Osteoblast (primary cell): ENCODE results near the gene TRMU. TPM values are rescaled to one million over a fixed set of nuclear protein-coding genes. Genes with fewer than 3 reads are reported as not detected.

Experiments used
- DNase-seq: peaks from one replicate; pipeline ENCODE4 v3.0.0; 2011; ENCODE audit warnings: low spot score, mixed read lengths; ENCODE audit not compliant: insufficient read length; ENCODE audit errors: missing footprints
- H2AFZ ChIP-seq: 2 replicates; pipeline ENCODE4 v1.6.0; 2011; ENCODE audit warnings: mild to moderate bottlenecking, low read length
- H3K27ac ChIP-seq: 2 replicates; pipeline ENCODE4 v1.5.1; 2011; ENCODE audit warnings: mild to moderate bottlenecking, low read depth, low read length, moderate library complexity
- H3K27me3 ChIP-seq: 2 replicates; pipeline ENCODE4 v1.6.0; 2012; ENCODE audit warnings: mild to moderate bottlenecking, control low read depth, inconsistent platforms, low read length, moderate library complexity; ENCODE audit not compliant: insufficient read depth
- H3K36me3 ChIP-seq: 2 replicates; pipeline ENCODE4 v1.5.1; 2011; ENCODE audit warnings: mild to moderate bottlenecking, low read length, control low read depth, moderate library complexity; ENCODE audit not compliant: insufficient read depth
- H3K4me1 ChIP-seq: 2 replicates; pipeline ENCODE4 v1.5.1; 2011; ENCODE audit warnings: mild to moderate bottlenecking, low read length, control low read depth, moderate library complexity; ENCODE audit not compliant: insufficient read depth
- H3K4me2 ChIP-seq: 2 replicates; pipeline ENCODE4 v1.6.0; 2011; ENCODE audit warnings: mild to moderate bottlenecking, low read length; ENCODE audit not compliant: insufficient read depth
- H3K4me3 ChIP-seq: fragments of 200-600 bp; sonication (generic); 3 replicates; pipeline ENCODE4 v1.5.1; 2012; ENCODE audit warnings: mild to moderate bottlenecking, low read length, inconsistent platforms; ENCODE audit not compliant: insufficient read depth
- H3K79me2 ChIP-seq: 2 replicates; pipeline ENCODE4 v1.6.0; 2012; ENCODE audit warnings: mild to moderate bottlenecking, low read length, control low read depth, inconsistent platforms; ENCODE audit not compliant: insufficient read depth
- H3K9me3 ChIP-seq: 2 replicates; pipeline ENCODE4 v1.5.1; 2011; ENCODE audit warnings: low read depth, low read length, control low read depth
- H4K20me1 ChIP-seq: 2 replicates; pipeline ENCODE4 v1.6.0; 2012; ENCODE audit warnings: mild to moderate bottlenecking, low read length, control low read depth; ENCODE audit not compliant: insufficient read depth
- total RNA-seq: library from RNA; depleted of rRNA; stranded (reverse); fragments of >200 nt; gene quantifications from 2 replicates; pipeline ENCODE4 v1.2.3, GENCODE V29; 2012
- TF ChIP-seq, protein P1 (sequence below): IDR thresholded peaks from 2 replicates; pipeline ENCODE4 v1.5.1; 2011; ENCODE audit warnings: mild to moderate bottlenecking, low read depth, low read length, moderate library complexity; ENCODE audit errors: extremely low read depth

The TRMU gene
- total RNA-seq, 1 donor = 22.1 TPM

DNA sequence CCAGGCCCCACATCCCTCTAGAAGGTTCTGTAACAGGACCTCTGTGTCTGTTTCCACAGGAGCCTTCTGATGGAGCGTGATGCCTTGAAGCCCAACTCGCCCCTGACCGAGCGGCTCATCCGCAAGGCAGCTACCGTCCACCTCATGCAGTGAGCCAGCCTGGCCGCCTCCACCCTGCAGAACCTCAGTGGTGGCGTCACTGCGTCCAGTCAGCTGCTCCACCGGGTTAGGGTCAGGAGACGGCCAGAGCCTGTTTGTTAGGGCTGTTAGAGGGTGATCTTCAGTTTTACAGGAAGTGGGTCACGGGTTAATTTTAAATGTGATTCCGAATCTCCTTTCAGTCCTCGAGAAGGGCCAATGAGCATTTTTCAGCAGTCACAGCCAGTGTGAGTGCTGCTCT is 42.8 kb upstream of the TRMU start:
- TF ChIP-seq, protein P1, sequence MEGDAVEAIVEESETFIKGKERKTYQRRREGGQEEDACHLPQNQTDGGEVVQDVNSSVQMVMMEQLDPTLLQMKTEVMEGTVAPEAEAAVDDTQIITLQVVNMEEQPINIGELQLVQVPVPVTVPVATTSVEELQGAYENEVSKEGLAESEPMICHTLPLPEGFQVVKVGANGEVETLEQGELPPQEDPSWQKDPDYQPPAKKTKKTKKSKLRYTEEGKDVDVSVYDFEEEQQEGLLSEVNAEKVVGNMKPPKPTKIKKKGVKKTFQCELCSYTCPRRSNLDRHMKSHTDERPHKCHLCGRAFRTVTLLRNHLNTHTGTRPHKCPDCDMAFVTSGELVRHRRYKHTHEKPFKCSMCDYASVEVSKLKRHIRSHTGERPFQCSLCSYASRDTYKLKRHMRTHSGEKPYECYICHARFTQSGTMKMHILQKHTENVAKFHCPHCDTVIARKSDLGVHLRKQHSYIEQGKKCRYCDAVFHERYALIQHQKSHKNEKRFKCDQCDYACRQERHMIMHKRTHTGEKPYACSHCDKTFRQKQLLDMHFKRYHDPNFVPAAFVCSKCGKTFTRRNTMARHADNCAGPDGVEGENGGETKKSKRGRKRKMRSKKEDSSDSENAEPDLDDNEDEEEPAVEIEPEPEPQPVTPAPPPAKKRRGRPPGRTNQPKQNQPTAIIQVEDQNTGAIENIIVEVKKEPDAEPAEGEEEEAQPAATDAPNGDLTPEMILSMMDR = no peak
- Histone ChIP-seq H3K9me3 (no peaks in the 10 kb centered on the region), H3K4me1 (peaks cover 17% of the 10 kb centered on the region), H3K27ac (no peak overlapping the region), H3K4me3 (no peak overlapping the region), H3K79me2 (peaks cover 9% of the 10 kb centered on the region), H2AFZ (no peak overlapping the region), H3K4me2 (no peak overlapping the region), H3K27me3 (no peaks in the 10 kb centered on the region), H4K20me1 (no peaks in the 10 kb centered on the region), H3K36me3 (peaks cover 28% of the 10 kb centered on the region)
- peak; percentile 36 for DNase-seq

DNA sequence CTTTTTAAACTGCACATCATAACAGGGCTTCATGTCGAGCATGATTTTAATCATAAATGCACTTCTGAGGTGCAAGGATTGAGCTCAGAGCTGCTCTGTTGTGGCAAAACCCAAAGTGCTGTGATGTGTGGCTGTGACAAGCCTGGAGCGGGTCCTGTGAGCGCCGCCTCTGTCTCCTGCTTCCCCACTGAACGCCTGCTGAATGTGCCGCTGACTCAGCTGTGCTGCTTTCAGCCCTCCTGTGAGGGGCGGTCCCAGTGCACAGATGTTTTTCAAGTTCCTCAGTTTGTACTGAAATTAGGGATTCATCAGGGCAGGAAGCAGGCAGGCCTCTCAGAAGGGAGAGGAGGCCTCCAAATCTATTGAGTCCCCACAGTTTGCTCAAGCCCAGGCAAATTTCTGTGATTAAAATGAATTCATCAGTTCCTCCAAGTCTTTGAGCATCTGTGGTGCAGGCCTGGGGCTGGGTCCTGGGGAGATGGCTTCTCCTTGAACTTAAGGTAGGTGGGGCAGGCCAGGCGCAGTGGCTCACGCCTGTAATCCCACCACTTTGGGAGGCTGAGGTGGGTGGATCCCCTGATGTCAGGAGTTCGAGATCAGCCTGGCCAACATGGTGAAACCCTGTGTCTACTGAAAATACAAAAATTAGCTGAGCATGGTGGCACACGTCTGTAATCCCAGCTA is 41.8 kb upstream of the TRMU start:
- H3K4me1 ChIP-seq = peaks cover 20% of the 10 kb centered on the region
- no peaks in the 10 kb centered on the region for H3K27me3 ChIP-seq
- H3K9me3 ChIP-seq = no peaks in the 10 kb centered on the region
- DNase-seq = peak; percentile 89
- H3K4me3 ChIP-seq = no peak overlapping the region
- peaks cover 28% of the 10 kb centered on the region for H3K36me3 ChIP-seq
- no peak overlapping the region for H3K27ac ChIP-seq
- TF ChIP-seq, protein P1 = no peak
- no peaks in the 10 kb centered on the region for H4K20me1 ChIP-seq
- H2AFZ ChIP-seq = no peak overlapping the region
- peaks cover 18% of the 10 kb centered on the region for H3K79me2 ChIP-seq
- no peak overlapping the region for H3K4me2 ChIP-seq

DNA sequence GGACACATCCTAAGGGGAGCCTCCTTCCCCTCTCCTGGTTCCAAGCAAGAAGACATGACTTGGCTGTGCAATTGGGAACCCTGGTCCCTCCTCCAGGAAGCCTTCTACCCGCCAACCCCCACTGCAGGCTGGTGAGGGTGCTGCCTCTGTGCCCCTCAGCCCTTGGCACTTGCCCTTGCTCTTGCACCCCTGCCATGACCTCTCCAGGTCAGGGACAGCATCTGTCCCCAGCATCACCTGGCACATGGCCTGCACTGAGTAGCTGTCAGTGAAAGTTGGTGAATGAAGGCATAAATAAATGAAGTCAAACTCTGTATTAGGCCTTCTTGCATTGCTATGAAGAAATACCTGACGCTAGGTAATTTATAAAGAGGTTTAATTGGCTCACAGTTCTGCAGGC is 40.7 kb upstream of the TRMU start:
- Histone ChIP-seq H3K9me3 (no peaks in the 10 kb centered on the region), H3K36me3 (peaks cover 25% of the 10 kb centered on the region), H3K4me1 (peaks cover 20% of the 10 kb centered on the region), H3K27me3 (no peaks in the 10 kb centered on the region), H3K4me2 (no peak overlapping the region), H3K79me2 (peaks cover 27% of the 10 kb centered on the region), H4K20me1 (no peaks in the 10 kb centered on the region), H2AFZ (no peak overlapping the region), H3K4me3 (no peak overlapping the region), H3K27ac (no peak overlapping the region)
- TF ChIP-seq, protein P1 = no peak
- DNase-seq = peak; percentile 60

DNA sequence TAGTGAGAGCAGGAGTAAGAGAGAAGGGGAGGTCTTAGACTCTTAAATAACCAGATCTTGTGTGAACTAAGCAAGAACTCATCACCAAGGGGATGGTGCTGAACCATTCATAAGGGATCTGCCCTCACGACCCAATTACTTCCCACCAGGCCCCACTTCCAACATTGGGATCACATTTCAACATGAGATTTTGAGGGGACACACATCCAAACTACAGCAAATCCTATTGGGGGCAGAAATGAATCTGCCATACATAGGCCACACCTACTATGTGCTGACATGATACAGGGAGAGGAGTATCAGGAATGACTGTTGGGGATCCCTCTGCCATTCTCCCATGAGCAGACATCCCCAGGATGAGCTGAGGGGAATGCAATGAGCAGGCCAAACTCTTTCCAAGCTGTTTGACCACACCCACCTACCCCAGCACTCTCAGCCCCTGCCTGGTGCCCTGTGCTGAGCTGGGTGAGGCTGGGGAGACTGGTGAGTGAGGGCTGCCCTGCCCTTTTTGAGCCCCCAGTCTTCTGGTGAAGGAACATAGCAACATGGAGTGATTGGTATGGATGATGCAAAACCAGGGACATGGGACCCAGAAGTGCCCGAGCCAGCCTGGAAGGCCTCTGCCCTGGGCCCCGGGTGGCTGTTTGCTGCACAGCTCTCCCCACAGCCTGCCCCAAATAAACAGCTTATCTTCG is 40.1 kb upstream of the TRMU start:
- peaks cover 31% of the 10 kb centered on the region for H3K79me2 ChIP-seq
- peaks cover 25% of the 10 kb centered on the region for H3K36me3 ChIP-seq
- H3K27ac ChIP-seq = peak overlapping the region; percentile 77
- peak; percentile 85 for DNase-seq
- H3K4me3 ChIP-seq = peak overlapping the region; percentile 90
- H4K20me1 ChIP-seq = no peaks in the 10 kb centered on the region
- H3K4me1 ChIP-seq = peaks cover 20% of the 10 kb centered on the region
- H3K9me3 ChIP-seq = no peaks in the 10 kb centered on the region
- peak overlapping the region; percentile 98 for H2AFZ ChIP-seq
- peak overlapping the region; percentile 92 for H3K4me2 ChIP-seq
- no peaks in the 10 kb centered on the region for H3K27me3 ChIP-seq
- TF ChIP-seq, protein P1 = no peak
